ENCODE data around the gene USP10. TPM values are rescaled to one million over a fixed set of nuclear protein-coding genes. Genes with fewer than 3 reads are reported as not detected.

Gene USP10
- polyA plus RNA-seq, 1 experiment: 55.1 TPM

DNA sequence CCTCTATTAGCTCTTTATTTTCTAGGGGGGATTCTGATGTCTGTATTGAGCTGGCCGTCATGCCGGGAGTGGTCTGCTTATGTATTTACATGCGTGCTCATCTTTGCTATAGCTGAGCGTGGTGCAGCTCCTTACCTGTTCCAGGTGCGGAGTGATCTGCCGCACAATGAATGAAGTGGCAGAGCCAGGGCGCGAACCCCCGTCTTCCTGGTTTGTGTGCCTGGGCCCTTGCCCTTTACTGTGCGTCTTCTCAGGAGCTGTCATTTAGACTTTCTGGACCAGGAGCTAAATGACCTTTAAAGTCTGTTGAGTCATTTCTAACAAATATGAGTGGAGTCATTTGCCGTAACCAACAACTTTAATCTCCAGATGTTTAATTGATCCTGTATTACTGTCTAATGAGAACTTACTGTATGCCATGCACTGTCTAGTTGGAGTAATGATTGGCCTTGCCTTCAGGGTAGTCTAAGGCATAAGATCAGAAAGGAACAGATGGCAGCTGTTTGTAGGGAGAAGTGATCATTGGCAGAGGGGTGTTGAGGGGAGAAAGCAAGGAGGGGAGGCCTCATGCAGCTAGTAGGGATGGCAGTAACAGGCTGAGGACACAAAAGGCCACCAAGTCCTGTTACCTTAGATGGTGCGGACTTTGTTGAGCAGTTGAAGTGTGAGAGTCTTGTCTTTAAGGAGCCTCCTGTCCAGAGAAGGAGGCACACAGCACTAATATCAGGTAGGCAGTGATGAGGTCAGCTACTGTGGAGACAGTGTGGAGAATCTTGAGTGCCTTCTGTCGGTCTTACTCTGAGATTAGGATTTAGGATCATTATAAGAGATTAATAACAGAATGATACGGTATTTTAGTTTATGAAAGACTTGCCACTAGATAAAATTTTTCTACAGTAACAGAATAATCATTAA lies 53.9 kb downstream of the USP10 start:
- 0 out of 2 replicates have a peak, but pooled peaks cover 1% of the 10 kb centered on the region for H3K36me3 ChIP-seq (ENCODE audit: control insufficient read depth, insufficient read depth, low read length)
- DNase-seq (ENCODE audit: low read depth): no peak
- no peak overlapping the region for H3K4me3 ChIP-seq (ENCODE audit: low read depth, low read length)
- TF ChIP-seq, protein P1, sequence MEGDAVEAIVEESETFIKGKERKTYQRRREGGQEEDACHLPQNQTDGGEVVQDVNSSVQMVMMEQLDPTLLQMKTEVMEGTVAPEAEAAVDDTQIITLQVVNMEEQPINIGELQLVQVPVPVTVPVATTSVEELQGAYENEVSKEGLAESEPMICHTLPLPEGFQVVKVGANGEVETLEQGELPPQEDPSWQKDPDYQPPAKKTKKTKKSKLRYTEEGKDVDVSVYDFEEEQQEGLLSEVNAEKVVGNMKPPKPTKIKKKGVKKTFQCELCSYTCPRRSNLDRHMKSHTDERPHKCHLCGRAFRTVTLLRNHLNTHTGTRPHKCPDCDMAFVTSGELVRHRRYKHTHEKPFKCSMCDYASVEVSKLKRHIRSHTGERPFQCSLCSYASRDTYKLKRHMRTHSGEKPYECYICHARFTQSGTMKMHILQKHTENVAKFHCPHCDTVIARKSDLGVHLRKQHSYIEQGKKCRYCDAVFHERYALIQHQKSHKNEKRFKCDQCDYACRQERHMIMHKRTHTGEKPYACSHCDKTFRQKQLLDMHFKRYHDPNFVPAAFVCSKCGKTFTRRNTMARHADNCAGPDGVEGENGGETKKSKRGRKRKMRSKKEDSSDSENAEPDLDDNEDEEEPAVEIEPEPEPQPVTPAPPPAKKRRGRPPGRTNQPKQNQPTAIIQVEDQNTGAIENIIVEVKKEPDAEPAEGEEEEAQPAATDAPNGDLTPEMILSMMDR (IDR thresholded peaks at IDR 0.05; ENCODE audit: insufficient read depth, low read depth, low read length): no peak
- ChIA-PET CTCF (interaction anchor here (0.6 to 6.5 kb wide), 40 partner anchors 9 to 797 kb away, joined by 3 to 122 read pairs (median 4); partner anchors contain the start of gene CRISPLD2), POLR2A (no interaction called here)
- no peaks in the 10 kb centered on the region for H3K27me3 ChIP-seq (ENCODE audit: control insufficient read depth, insufficient read depth, low read length)

DNA sequence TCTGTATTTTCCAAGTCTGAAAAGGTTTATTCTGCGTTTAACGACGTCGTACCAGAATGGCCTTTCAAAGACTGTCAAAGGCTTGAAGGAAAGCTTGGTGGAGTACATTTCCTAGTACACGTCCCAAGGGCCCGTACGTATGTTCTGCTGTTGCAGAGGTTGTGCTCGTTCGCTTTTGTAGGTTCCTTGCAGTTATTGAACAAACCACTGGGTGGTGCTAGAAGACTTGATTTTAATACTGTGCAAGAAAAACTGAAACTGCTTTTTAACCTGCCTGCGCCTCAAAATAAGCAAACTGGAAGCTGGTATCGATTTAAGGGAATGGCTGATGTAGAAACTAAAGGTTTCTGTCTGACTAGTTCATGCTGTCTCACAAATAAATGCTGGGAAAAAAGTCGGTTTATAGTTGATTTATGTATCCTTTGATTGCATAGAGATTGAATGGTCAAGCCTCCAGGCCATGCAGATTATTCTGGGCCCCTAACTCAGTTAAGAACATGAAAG lies 54.6 kb downstream of the USP10 start:
- Histone ChIP-seq H3K4me3 (ENCODE audit: low read depth, low read length) (no peak overlapping the region), H3K27me3 (ENCODE audit: control insufficient read depth, insufficient read depth, low read length) (no peaks in the 10 kb centered on the region), H3K36me3 (ENCODE audit: control insufficient read depth, insufficient read depth, low read length) (0 out of 2 replicates have a peak, but pooled peaks cover 3% of the 10 kb centered on the region)
- POLR2A ChIA-PET: no interaction called here
- peak; percentile 41 for DNase-seq (ENCODE audit: low read depth)
- TF ChIP-seq, protein P1 (IDR thresholded peaks at IDR 0.05; ENCODE audit: insufficient read depth, low read depth, low read length): peak; percentile 72
- CTCF ChIA-PET: interaction anchor here (0.6 to 6.5 kb wide), 43 partner anchors 8 to 332 kb away, joined by 3 to 122 read pairs (median 5); partner anchors contain the start of gene CRISPLD2

DNA sequence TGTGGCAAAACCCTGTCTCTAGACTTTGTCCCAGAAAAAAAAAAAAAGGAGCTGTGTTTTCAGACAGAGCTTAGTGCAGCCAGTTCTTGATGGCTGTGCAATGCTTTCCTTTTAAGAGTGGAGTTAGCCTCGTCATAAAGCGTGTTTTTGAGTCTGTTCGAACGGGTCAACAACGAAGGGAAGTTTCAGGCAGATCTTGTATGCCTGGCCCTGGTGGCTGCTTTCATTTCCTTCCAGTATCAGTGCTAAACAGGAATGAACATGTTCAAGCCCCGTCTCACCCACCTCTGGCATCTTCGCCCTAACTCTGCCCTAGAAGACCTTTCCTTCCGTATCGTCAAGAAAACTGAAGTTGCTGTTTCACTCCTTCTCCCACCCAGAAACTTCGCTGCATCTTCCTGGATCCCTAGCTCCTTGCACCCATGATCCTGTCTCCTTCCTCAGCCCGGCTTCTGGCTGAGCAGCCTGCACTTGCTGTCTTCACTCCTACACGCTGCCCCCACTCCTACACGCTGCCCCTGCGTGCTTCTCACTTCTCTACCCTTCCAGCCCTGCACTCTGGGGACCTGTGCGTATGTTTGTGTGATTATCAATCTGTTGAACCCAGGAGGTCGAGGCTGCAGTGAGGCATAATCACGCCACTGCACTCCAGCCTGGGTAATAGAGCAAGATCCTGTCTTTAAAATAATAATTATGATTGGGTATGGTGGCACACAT lies 55.3 kb downstream of the USP10 start:
- TF ChIP-seq, protein P1 (IDR thresholded peaks at IDR 0.05; ENCODE audit: insufficient read depth, low read depth, low read length): no peak
- Histone ChIP-seq H3K27me3 (ENCODE audit: control insufficient read depth, insufficient read depth, low read length) (no peaks in the 10 kb centered on the region), H3K4me3 (ENCODE audit: low read depth, low read length) (no peak overlapping the region), H3K36me3 (ENCODE audit: control insufficient read depth, insufficient read depth, low read length) (0 out of 2 replicates have a peak, but pooled peaks cover 3% of the 10 kb centered on the region)
- POLR2A ChIA-PET: no interaction called here
- DNase-seq (ENCODE audit: low read depth): no peak
- CTCF ChIA-PET: interaction anchor here (0.6 to 6.5 kb wide), 42 partner anchors 9 to 459 kb away, joined by 3 to 122 read pairs (median 5); partner anchors contain the start of gene CRISPLD2

DNA sequence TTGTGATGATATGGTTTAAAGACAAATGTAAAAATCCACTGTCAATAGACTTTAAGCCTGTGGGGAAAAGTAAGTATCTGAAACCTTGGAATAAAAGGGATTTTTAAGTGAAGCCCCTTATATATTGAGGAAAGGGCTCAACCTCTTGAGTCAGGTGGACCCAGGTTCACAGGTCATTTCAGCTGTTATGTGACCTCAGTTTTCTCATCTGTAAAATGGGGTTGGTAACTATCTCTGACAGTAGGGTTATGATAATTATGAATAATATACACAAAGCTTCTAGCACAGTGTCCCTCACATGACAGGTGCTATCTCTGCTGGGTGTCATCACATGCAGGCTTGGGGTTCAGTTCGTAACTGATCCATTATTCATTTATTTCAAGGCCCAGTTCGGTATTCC lies 57.0 kb downstream of the USP10 start:
- Histone ChIP-seq H3K27me3 (ENCODE audit: control insufficient read depth, insufficient read depth, low read length) (no peaks in the 10 kb centered on the region), H3K36me3 (ENCODE audit: control insufficient read depth, insufficient read depth, low read length) (peaks cover 5% of the 10 kb centered on the region; the same call in 1 of the 2 replicates), H3K4me3 (ENCODE audit: low read depth, low read length) (no peak overlapping the region)
- ChIA-PET POLR2A (interaction anchor here (0.6 kb wide), 1 partner anchor 215 kb away, joined by 7 read pairs; no protein-coding TSS in a partner anchor), CTCF (interaction anchor here (0.6 to 7.2 kb wide), 5 partner anchors 9 to 374 kb away, joined by 3 to 122 read pairs (median 24); no protein-coding TSS in a partner anchor)
- no peak for DNase-seq (ENCODE audit: low read depth)
- TF ChIP-seq, protein P1 (IDR thresholded peaks at IDR 0.05; ENCODE audit: insufficient read depth, low read depth, low read length): no peak
